GM23338 (cell line): ENCODE data around the gene EHD1.
A peak's percentile ranks its signal among the peaks of the same experiment; 100 is the strongest.

Experiments
- EZH2 ChIP-seq: fragments of 200-600 bp; sonication (generic); IDR thresholded peaks from one replicate; pipeline ENCODE4 v1.8.0; 2017; ENCODE audit warnings: antibody characterized with exemption, mild to moderate bottlenecking, low read depth; ENCODE audit not compliant: unreplicated experiment
- TF ChIP-seq, protein P1 (sequence below), 2 experiments: fragments of 200-600 bp in 1 of 2; sonication (generic) in 1 of 2; conservative IDR thresholded peaks; 2 replicates each; pipeline versions ENCODE4 v1.5.1 to v1.6.1; 2016 to 2017; ENCODE audit warnings: antibody characterized with exemption in 2 of 2, low read depth in 2 of 2, mild to moderate bottlenecking in 2 of 2, moderate library complexity in 1 of 2

DNA sequence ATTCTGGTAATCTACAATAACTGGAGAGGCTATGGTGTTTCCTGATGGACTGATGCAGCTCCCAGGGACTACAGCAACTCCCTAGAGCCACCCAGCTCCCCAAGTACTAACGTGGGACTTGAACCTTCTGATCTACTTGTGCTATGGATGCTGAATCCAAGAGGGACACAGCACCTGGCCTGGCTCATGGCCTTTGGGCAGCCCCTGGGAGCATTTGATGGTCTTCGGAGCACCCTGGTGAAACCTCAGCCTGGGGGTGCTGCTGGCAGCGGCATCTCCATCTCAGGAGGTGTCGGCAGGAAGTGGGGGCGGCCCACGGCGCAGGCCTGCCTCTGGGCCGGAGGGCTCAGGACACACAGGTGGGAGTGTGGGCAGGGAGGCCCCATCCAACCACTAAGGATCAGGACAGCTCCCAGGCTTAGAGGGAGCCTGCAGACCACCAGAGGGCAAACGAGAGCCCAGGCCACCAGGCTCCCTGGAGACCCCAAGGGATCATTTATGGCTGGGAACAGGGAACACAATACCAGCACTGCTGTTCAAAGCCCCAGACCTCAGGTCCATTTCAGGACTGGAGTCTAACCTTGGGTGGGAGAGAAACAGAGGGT, 8.7 kb downstream of the EHD1 start:
- TF ChIP-seq, protein P1, sequence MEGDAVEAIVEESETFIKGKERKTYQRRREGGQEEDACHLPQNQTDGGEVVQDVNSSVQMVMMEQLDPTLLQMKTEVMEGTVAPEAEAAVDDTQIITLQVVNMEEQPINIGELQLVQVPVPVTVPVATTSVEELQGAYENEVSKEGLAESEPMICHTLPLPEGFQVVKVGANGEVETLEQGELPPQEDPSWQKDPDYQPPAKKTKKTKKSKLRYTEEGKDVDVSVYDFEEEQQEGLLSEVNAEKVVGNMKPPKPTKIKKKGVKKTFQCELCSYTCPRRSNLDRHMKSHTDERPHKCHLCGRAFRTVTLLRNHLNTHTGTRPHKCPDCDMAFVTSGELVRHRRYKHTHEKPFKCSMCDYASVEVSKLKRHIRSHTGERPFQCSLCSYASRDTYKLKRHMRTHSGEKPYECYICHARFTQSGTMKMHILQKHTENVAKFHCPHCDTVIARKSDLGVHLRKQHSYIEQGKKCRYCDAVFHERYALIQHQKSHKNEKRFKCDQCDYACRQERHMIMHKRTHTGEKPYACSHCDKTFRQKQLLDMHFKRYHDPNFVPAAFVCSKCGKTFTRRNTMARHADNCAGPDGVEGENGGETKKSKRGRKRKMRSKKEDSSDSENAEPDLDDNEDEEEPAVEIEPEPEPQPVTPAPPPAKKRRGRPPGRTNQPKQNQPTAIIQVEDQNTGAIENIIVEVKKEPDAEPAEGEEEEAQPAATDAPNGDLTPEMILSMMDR (conservative IDR thresholded peaks at IDR 0.05; ENCODE audit: low read depth in 2 of 2) = peak; percentile 40 to 54; a peak in 3 of 4 replicates
- TF ChIP-seq EZH2 = no peak
